Parathyroid adenoma (tissue), 2 donors: ENCODE data around the gene SV2B.

ENCODE experiments used
- H2AFZ ChIP-seq: fragments of 300-600 bp; sonication (generic); one replicate; pipeline ENCODE4 v1.7.0; 2017; ENCODE audit warnings: antibody characterized with exemption, mild to moderate bottlenecking
- H3K27ac ChIP-seq: fragments of 300-600 bp; sonication (generic); one replicate; pipeline ENCODE4 v1.7.0; 2017
- H3K27me3 ChIP-seq: fragments of 300-600 bp; sonication (generic); one replicate; pipeline ENCODE4 v1.7.0; 2017; ENCODE audit warnings: low read length; ENCODE audit not compliant: control insufficient read depth, insufficient read depth
- H3K36me3 ChIP-seq: fragments of 300-600 bp; sonication (generic); one replicate; pipeline ENCODE4 v1.7.0; 2017; ENCODE audit warnings: low read length; ENCODE audit not compliant: control insufficient read depth, insufficient read depth
- H3K4me1 ChIP-seq: fragments of 300-600 bp; sonication (generic); one replicate; pipeline ENCODE4 v1.7.0; 2017; ENCODE audit warnings: control low read depth
- H3K4me2 ChIP-seq: fragments of 300-600 bp; sonication (generic); one replicate; pipeline ENCODE4 v1.7.0; 2017; ENCODE audit warnings: low read length
- H3K4me3 ChIP-seq: fragments of 300-600 bp; sonication (generic); one replicate; pipeline ENCODE4 v1.7.0; 2017; ENCODE audit warnings: low read depth, low read length
- H3K79me2 ChIP-seq: fragments of 300-600 bp; sonication (generic); one replicate; pipeline ENCODE4 v1.7.0; 2017; ENCODE audit warnings: control low read depth
- H3K9ac ChIP-seq: fragments of 300-600 bp; sonication (generic); one replicate; pipeline ENCODE4 v1.7.0; 2017; ENCODE audit warnings: mild to moderate bottlenecking
- H3K9me3 ChIP-seq: fragments of 300-600 bp; sonication (generic); one replicate; pipeline ENCODE4 v1.7.0; 2017; ENCODE audit warnings: low read length; ENCODE audit not compliant: control insufficient read depth
- CTCF ChIP-seq: fragments of 300-600 bp; sonication (generic); IDR thresholded peaks from one replicate; pipeline ENCODE4 v1.7.0; 2017; ENCODE audit warnings: antibody characterized with exemption, mild to moderate bottlenecking
- donor health status: primary hyperparathyroidism.

Gene SV2B

GRCh38 chr15:91202510-91203102, 102.5 kb downstream of the SV2B start:
- no peak overlapping the region for H3K9ac ChIP-seq
- H3K27ac ChIP-seq, result no peak overlapping the region
- TF ChIP-seq CTCF, result no peak

GRCh38 chr15:91203619-91204203, 103.7 kb downstream of the SV2B start:
- Histone ChIP-seq H3K9me3 (no peaks in the 10 kb centered on the region), H3K4me2 (no peak overlapping the region), H2AFZ (no peak overlapping the region), H3K4me3 (no peak overlapping the region), H3K79me2 (no peaks in the 10 kb centered on the region), H3K36me3 (no peaks in the 10 kb centered on the region), H3K27me3 (no peaks in the 10 kb centered on the region), H3K9ac (no peak overlapping the region), H3K4me1 (no peaks in the 10 kb centered on the region), H3K27ac (no peak overlapping the region)
- TF ChIP-seq CTCF, result no peak

More at GRCh38 chr15:91202510-91203102, 102.5 kb downstream of the SV2B start:
- H3K79me2 ChIP-seq, result no peaks in the 10 kb centered on the region
- no peaks in the 10 kb centered on the region for H3K4me1 ChIP-seq
- no peak overlapping the region for H3K4me2 ChIP-seq
- no peak overlapping the region for H3K4me3 ChIP-seq
- no peaks in the 10 kb centered on the region for H3K9me3 ChIP-seq
- no peaks in the 10 kb centered on the region for H3K36me3 ChIP-seq
- H3K27me3 ChIP-seq, result no peaks in the 10 kb centered on the region
- no peak overlapping the region for H2AFZ ChIP-seq

GRCh38 chr15:91208371-91208770, 108.3 kb downstream of the SV2B start:
- H3K36me3 ChIP-seq, result no peaks in the 10 kb centered on the region
- H3K27me3 ChIP-seq, result no peaks in the 10 kb centered on the region
- no peak overlapping the region for H3K4me3 ChIP-seq
- H3K4me2 ChIP-seq, result no peak overlapping the region
- no peak overlapping the region for H2AFZ ChIP-seq
- no peaks in the 10 kb centered on the region for H3K79me2 ChIP-seq
- no peak overlapping the region for H3K27ac ChIP-seq
- no peak for TF ChIP-seq CTCF
- no peaks in the 10 kb centered on the region for H3K9me3 ChIP-seq
- H3K4me1 ChIP-seq, result no peaks in the 10 kb centered on the region
- no peak overlapping the region for H3K9ac ChIP-seq

- Histone ChIP-seq H3K36me3 (no peaks in the 10 kb centered on the region), H3K4me2 (no peak overlapping the region), H2AFZ (no peak overlapping the region), H3K27me3 (no peaks in the 10 kb centered on the region), H3K9me3 (no peaks in the 10 kb centered on the region), H3K79me2 (no peaks in the 10 kb centered on the region), H3K27ac (no peak overlapping the region), H3K9ac (no peak overlapping the region), H3K4me1 (no peaks in the 10 kb centered on the region), H3K4me3 (no peak overlapping the region)
- TF ChIP-seq CTCF, result no peak
Observed at GRCh38 chr15:91209318-91209717, 109.3 kb downstream of the SV2B start.

- H3K27ac ChIP-seq, result no peak overlapping the region
- H3K79me2 ChIP-seq, result no peaks in the 10 kb centered on the region
- no peaks in the 10 kb centered on the region for H3K4me1 ChIP-seq
- TF ChIP-seq CTCF, result no peak
- no peaks in the 10 kb centered on the region for H3K27me3 ChIP-seq
- no peaks in the 10 kb centered on the region for H3K36me3 ChIP-seq
- no peak overlapping the region for H3K4me3 ChIP-seq
- no peak overlapping the region for H3K4me2 ChIP-seq
- H3K9ac ChIP-seq, result no peak overlapping the region
- no peak overlapping the region for H2AFZ ChIP-seq
- H3K9me3 ChIP-seq, result no peaks in the 10 kb centered on the region
Observed at GRCh38 chr15:91209726-91210125, 109.7 kb downstream of the SV2B start.
